HCT116 (cell line): ENCODE results near the gene TSPAN31. TPM values are rescaled to one million over a fixed set of nuclear protein-coding genes. Genes with fewer than 3 reads are reported as not detected.
A peak's percentile ranks its signal among the peaks of the same experiment; 100 is the strongest.

Experiments used
- ATAC-seq: fragments of 200-7000 bp; cut with Tn5 transposase; 2 replicates; pipeline ENCODE4 v1.9.1; 2020; ENCODE audit warnings: mild to moderate bottlenecking, moderate library complexity
- BruUV-seq: library from RNA; stranded (reverse); fragments of 400-500 nt; replicated peaks from 2 replicates; lab custom pipeline; 2021; lab: Mats Ljungman, UMichigan
- CTCF ChIA-PET: fragments of 300-600 bp; sonication (Branson Sonifier 250); formaldehyde crosslinking; loops from one replicate; lab custom pipeline; 2021; ENCODE audit warnings: antibody characterized with exemption; lab: Charles Lee
- POLR2A ChIA-PET: fragments of 300-600, 350-600 bp; sonication (Branson Sonifier 250); formaldehyde crosslinking; loops from one replicate; lab custom pipeline; 2021; ENCODE audit warnings: antibody characterized with exemption; lab: Charles Lee
- RAD21 ChIA-PET, 2 experiments: fragments of 300-600 bp; sonication (Branson Sonifier 250); formaldehyde crosslinking; loops; one replicate each; lab custom pipeline; 2023; ENCODE audit warnings: low total read pairs in 2 of 2; ENCODE audit not compliant: uncharacterized antibody in 2 of 2, unreplicated experiment in 2 of 2, low non-redundant PET in 1 of 2; lab: Charles Lee
- DNase-seq: peaks from one replicate; pipeline ENCODE4 v3.0.0-alpha.2; 2010; ENCODE audit warnings: low read depth, low spot score
- H2AFZ ChIP-seq: fragments of 200-600 bp; shearing (Covaris generic), sonication (generic); 2 replicates; pipeline ENCODE4 v1.6.1; 2017; ENCODE audit warnings: low read depth, mixed run types, mixed read lengths, antibody characterized with exemption, low read length; ENCODE audit not compliant: poor library complexity, severe bottlenecking
- H3K27ac ChIP-seq: 2 replicates; pipeline ENCODE4 v1.5.1; 2012; ENCODE audit warnings: low read depth, low read length
- H3K27me3 ChIP-seq: fragments of 200-600 bp; sonication (generic); 2 replicates; pipeline ENCODE4 v1.6.1; 2016; ENCODE audit warnings: mixed run types, low read length, mixed read lengths; ENCODE audit not compliant: insufficient read depth
- H3K36me3 ChIP-seq, 2 experiments: fragments of 200-500 bp in 1 of 2; fragments of 200-600 bp in 1 of 2; sonication (Bioruptor generic) in 1 of 2; sonication (generic) in 1 of 2; 2 replicates each; pipeline versions ENCODE4 v1.5.1 to v1.6.1; 2014 to 2016; ENCODE audit warnings: low read length in 2 of 2, inconsistent platforms in 1 of 2, mixed read lengths in 1 of 2, mixed run types in 1 of 2; ENCODE audit not compliant: insufficient read depth in 2 of 2, control insufficient read depth in 1 of 2
- H3K4me1 ChIP-seq, 2 experiments: fragments of 200-600 bp in 1 of 2; sonication (generic) in 1 of 2; 2 replicates each; pipeline versions ENCODE4 v1.5.1 to v1.6.1; 2012 to 2017; ENCODE audit warnings: low read length in 2 of 2, inconsistent platforms in 1 of 2, mild to moderate bottlenecking in 1 of 2, mixed read lengths in 1 of 2, mixed run types in 1 of 2, moderate library complexity in 1 of 2; ENCODE audit not compliant: insufficient read depth in 2 of 2, control insufficient read depth in 1 of 2
- H3K4me2 ChIP-seq: fragments of 200-600 bp; sonication (generic); 2 replicates; pipeline ENCODE4 v1.6.1; 2017; ENCODE audit warnings: mixed run types, low read length, mixed read lengths
- H3K4me3 ChIP-seq, 2 experiments: fragments of 200-600 bp in 1 of 2; sonication (generic) in 1 of 2; replicated peaks in 1 of 2; 2 replicates each; pipeline ENCODE4 v1.5.1; 2011 to 2016; ENCODE audit warnings: low read length in 2 of 2, control low read depth in 1 of 2, low read depth in 1 of 2, mild to moderate bottlenecking in 1 of 2, mixed read lengths in 1 of 2, mixed run types in 1 of 2
- H3K79me2 ChIP-seq: fragments of 200-600 bp; sonication (generic); 2 replicates; pipeline ENCODE4 v1.6.1; 2017; ENCODE audit warnings: mild to moderate bottlenecking, mixed run types, low read length, moderate library complexity, mixed read lengths; ENCODE audit not compliant: insufficient read depth
- H3K9ac ChIP-seq: fragments of 200-600 bp; sonication (generic); 2 replicates; pipeline ENCODE4 v1.6.1; 2016; ENCODE audit warnings: low read length, mixed read lengths
- H3K9me2 ChIP-seq: fragments of 200-600 bp; sonication (generic), shearing (Covaris generic); 2 replicates; pipeline ENCODE4 v1.6.1; 2017; ENCODE audit warnings: mixed run types, mild to moderate bottlenecking, moderate library complexity; ENCODE audit not compliant: insufficient read depth
- H3K9me3 ChIP-seq, 2 experiments: fragments of 200-500 bp in 1 of 2; fragments of 200-600 bp in 1 of 2; sonication (Bioruptor generic) in 1 of 2; sonication (generic) in 1 of 2; 2 replicates each; pipeline ENCODE4 v1.6.1; 2014 to 2017; ENCODE audit warnings: low read length in 2 of 2, mixed read lengths in 2 of 2, inconsistent platforms in 1 of 2, low read depth in 1 of 2, mild to moderate bottlenecking in 1 of 2, mixed run types in 1 of 2, moderate library complexity in 1 of 2; ENCODE audit not compliant: control insufficient read depth in 1 of 2, insufficient read depth in 1 of 2
- H4K20me1 ChIP-seq: fragments of 200-600 bp; sonication (generic), shearing (Covaris generic); 2 replicates; pipeline ENCODE4 v1.6.1; 2017; ENCODE audit warnings: mixed run types, mild to moderate bottlenecking, moderate library complexity; ENCODE audit not compliant: insufficient read depth
- CBX3 ChIP-seq: IDR thresholded peaks from 2 replicates; pipeline ENCODE4 v1.6.1; 2012; ENCODE audit warnings: low read depth
- CEBPB ChIP-seq: IDR thresholded peaks from 2 replicates; pipeline ENCODE4 v1.6.1; 2012; ENCODE audit warnings: low read depth
- ELF1 ChIP-seq: IDR thresholded peaks from 2 replicates; pipeline ENCODE4 v1.6.1; 2012; ENCODE audit warnings: low read depth, borderline replicate concordance
- FOSL1 ChIP-seq: IDR thresholded peaks from 2 replicates; pipeline ENCODE4 v1.6.1; 2012; ENCODE audit warnings: low read depth
- POLR2A ChIP-seq: IDR thresholded peaks from 2 replicates; pipeline ENCODE4 v1.7.0; 2011; ENCODE audit warnings: borderline replicate concordance; ENCODE audit not compliant: insufficient read depth, insufficient read length; ENCODE audit errors: extremely low read depth
- POLR2AphosphoS5 ChIP-seq: IDR thresholded peaks from 2 replicates; pipeline ENCODE4 v1.6.1; 2011; ENCODE audit warnings: mild to moderate bottlenecking, low read depth, low read length, moderate library complexity
- SIN3A ChIP-seq: IDR thresholded peaks from 2 replicates; pipeline ENCODE4 v1.6.1; 2012; ENCODE audit warnings: low read depth
- SP1 ChIP-seq: IDR thresholded peaks from 2 replicates; pipeline ENCODE4 v1.6.1; 2012; ENCODE audit warnings: low read depth
- intact Hi-C: fragments of 100-400 bp; cut with micrococcal nuclease; formaldehyde crosslinking; loops from 2 replicates; pipeline ENCODE4 v1.10.0; 2022
- total RNA-seq: library from RNA; stranded (reverse); gene quantifications from one replicate; pipeline ENCODE4 v1.2.1, GENCODE V29; 2021; ENCODE audit not compliant: unreplicated experiment
- TF ChIP-seq, protein P1 (sequence below): IDR thresholded peaks from 2 replicates; pipeline ENCODE4 v1.6.1; 2011; ENCODE audit warnings: mild to moderate bottlenecking, low read length, moderate library complexity; ENCODE audit not compliant: insufficient replicate concordance; ENCODE audit errors: extremely low read depth
- TF ChIP-seq, protein P2 (sequence below): IDR thresholded peaks from 2 replicates; pipeline ENCODE4 v1.6.1; 2012; ENCODE audit warnings: low read depth

TSPAN31 gene
- total RNA-seq, 1 experiment from 2014 or later = 14.9 TPM

DNA sequence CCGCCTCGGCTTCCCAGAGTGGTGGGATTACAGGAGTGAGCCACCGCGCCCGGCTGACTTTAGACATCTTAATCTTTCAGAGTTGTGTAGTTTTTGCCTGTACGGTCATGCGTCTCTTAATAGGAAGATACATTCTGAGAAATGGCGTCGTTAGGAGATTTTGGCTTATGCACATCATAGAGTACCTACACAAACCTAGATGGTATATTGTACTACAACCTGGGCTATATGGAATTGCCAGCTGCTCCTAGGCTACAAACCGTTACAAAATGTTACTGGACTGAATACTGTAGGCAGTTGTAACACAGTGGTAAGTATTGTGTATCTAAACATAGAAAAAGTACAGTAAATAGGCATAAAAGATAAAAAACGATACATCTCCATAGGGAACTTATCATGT is 39.0 kb downstream of the TSPAN31 start:
- intact Hi-C loops = no loop called here
- ChIA-PET POLR2A (interaction anchor here (1.2 kb wide), 1 partner anchor 12 kb away, joined by 6 read pairs; the partner anchor contains the start of genes EEF1AKMT3 and METTL1), RAD21 (no interaction called here), CTCF (no interaction called here)
- H3K79me2 ChIP-seq = peaks cover 47% of the 10 kb centered on the region
- TF ChIP-seq POLR2AphosphoS5 = no peak
- no peak for TF ChIP-seq POLR2A
- TF ChIP-seq, protein P1, sequence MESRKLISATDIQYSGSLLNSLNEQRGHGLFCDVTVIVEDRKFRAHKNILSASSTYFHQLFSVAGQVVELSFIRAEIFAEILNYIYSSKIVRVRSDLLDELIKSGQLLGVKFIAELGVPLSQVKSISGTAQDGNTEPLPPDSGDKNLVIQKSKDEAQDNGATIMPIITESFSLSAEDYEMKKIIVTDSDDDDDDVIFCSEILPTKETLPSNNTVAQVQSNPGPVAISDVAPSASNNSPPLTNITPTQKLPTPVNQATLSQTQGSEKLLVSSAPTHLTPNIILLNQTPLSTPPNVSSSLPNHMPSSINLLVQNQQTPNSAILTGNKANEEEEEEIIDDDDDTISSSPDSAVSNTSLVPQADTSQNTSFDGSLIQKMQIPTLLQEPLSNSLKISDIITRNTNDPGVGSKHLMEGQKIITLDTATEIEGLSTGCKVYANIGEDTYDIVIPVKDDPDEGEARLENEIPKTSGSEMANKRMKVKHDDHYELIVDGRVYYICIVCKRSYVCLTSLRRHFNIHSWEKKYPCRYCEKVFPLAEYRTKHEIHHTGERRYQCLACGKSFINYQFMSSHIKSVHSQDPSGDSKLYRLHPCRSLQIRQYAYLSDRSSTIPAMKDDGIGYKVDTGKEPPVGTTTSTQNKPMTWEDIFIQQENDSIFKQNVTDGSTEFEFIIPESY = no peak
- TF ChIP-seq SIN3A = no peak
- TF ChIP-seq ELF1 = no peak
- no peak for TF ChIP-seq FOSL1
- TF ChIP-seq CBX3 = no peak
- TF ChIP-seq SP1 = no peak
- TF ChIP-seq CEBPB = no peak
- TF ChIP-seq, protein P2, sequence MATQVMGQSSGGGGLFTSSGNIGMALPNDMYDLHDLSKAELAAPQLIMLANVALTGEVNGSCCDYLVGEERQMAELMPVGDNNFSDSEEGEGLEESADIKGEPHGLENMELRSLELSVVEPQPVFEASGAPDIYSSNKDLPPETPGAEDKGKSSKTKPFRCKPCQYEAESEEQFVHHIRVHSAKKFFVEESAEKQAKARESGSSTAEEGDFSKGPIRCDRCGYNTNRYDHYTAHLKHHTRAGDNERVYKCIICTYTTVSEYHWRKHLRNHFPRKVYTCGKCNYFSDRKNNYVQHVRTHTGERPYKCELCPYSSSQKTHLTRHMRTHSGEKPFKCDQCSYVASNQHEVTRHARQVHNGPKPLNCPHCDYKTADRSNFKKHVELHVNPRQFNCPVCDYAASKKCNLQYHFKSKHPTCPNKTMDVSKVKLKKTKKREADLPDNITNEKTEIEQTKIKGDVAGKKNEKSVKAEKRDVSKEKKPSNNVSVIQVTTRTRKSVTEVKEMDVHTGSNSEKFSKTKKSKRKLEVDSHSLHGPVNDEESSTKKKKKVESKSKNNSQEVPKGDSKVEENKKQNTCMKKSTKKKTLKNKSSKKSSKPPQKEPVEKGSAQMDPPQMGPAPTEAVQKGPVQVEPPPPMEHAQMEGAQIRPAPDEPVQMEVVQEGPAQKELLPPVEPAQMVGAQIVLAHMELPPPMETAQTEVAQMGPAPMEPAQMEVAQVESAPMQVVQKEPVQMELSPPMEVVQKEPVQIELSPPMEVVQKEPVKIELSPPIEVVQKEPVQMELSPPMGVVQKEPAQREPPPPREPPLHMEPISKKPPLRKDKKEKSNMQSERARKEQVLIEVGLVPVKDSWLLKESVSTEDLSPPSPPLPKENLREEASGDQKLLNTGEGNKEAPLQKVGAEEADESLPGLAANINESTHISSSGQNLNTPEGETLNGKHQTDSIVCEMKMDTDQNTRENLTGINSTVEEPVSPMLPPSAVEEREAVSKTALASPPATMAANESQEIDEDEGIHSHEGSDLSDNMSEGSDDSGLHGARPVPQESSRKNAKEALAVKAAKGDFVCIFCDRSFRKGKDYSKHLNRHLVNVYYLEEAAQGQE = no peak
- BruUV-seq = TSS peak; percentile 56
- H3K36me3 ChIP-seq = peaks cover 21 to 28% of the 10 kb centered on the region in 2 experiments; a peak in 3 of 4 replicates
- H3K4me3 ChIP-seq = peak overlapping the region; percentile 98 to 100; a peak in 3 of 4 replicates
- H2AFZ ChIP-seq = no peak overlapping the region
- no peak for ATAC-seq
- no peak overlapping the region for H3K27ac ChIP-seq
- H3K9ac ChIP-seq = no peak overlapping the region
- H3K9me3 ChIP-seq = no peaks in the 10 kb centered on the region
- H3K4me1 ChIP-seq = peaks cover 6 to 10% of the 10 kb centered on the region in 2 experiments
- peak overlapping the region; percentile 74 for H3K4me2 ChIP-seq
- H3K27me3 ChIP-seq = no peaks in the 10 kb centered on the region
- no peaks in the 10 kb centered on the region for H3K9me2 ChIP-seq
- no peak for DNase-seq
- no peaks in the 10 kb centered on the region for H4K20me1 ChIP-seq
